SW 1271 (cell line): ENCODE data around the gene SAFB2.

ENCODE experiments used
- DNase-seq, 2 experiments: peaks; one replicate each; lab custom pipeline; 2025; lab: John Stamatoyannopoulos, UW

Gene SAFB2

DNA sequence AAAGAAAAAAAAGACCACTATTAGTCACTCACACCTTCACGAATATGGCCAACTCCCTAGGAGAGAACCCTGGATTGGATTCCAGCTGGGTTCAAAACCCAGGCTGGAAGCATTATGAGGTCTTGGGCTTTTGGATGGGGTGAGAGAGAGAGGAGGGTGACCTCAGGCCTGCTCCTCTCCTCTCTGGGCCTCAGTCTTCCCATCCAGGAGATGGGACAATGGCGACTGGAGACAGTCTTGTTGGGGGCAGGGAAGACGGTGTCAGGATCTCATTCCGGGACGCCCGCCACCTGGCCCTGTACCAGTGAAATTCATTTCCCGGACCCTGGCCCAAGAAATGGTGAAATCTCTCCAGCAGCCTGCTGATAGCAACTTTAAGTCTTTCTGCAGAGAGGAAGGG, 81.1 kb downstream of the SAFB2 start:
- no peak for DNase-seq

DNA sequence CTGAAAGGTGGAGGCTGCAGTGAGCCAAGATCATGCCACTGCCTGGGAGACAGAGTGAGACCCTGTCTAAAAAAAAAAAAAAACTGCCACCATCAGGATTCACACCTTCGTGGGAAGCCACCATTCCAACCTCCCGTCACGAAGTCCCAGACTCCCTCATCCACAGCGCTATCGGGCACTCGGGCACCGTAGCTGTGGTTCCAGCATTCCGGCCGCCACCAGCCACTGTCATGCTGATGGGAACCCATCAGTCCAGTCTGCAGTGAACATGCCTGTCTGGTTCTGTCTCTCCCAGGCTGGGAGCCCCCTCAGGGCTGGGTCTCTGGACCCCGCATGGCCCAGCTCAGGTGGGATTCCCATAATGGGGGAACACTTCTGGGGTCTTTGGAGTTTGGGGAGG, 82.4 kb downstream of the SAFB2 start:
- no peak for DNase-seq

DNA sequence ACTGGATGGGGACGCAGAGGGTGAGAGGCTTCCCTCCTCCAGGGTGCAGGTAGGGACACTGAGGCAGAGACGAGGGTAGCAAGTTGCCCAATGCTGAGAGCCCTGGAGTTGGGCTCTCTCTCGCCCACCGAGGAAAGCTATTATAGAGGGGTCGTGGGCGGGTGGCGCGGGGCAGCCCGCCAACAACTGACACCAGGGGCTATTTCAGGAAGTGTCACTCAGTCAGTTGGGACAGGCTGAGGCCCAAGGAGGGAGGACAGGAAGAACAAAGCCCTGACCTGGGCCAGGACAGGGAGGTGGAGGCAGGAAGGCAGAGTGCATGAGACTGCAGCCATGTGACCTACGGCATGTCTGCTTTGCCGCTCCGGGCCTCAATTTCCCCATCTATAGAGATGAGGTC, 84.7 kb downstream of the SAFB2 start:
- no peak for DNase-seq
